ENCODE measurements around the gene MEI4.

DNA sequence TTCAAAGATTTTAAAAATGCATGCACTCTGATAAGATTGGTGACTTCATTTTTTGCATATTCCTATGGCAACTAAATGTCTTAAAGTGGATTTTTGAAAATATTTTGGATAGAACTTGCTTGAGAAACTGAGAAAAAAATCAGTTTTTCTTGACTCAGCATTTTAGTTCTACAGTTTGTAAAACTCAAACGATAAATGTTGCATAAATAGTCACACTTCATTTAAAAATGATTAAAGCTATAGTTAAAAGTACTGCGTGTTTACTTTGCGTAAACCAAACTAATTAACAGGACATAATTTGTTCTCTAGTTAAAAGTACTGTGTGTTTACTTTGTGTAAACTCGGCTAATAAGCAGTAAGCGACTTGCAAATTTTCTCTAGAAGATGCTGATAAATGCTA, 28.3 kb upstream of the MEI4 start:
- TF ChIP-seq, protein P1, sequence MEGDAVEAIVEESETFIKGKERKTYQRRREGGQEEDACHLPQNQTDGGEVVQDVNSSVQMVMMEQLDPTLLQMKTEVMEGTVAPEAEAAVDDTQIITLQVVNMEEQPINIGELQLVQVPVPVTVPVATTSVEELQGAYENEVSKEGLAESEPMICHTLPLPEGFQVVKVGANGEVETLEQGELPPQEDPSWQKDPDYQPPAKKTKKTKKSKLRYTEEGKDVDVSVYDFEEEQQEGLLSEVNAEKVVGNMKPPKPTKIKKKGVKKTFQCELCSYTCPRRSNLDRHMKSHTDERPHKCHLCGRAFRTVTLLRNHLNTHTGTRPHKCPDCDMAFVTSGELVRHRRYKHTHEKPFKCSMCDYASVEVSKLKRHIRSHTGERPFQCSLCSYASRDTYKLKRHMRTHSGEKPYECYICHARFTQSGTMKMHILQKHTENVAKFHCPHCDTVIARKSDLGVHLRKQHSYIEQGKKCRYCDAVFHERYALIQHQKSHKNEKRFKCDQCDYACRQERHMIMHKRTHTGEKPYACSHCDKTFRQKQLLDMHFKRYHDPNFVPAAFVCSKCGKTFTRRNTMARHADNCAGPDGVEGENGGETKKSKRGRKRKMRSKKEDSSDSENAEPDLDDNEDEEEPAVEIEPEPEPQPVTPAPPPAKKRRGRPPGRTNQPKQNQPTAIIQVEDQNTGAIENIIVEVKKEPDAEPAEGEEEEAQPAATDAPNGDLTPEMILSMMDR (IDR thresholded peaks at IDR 0.05), result no peak
- TF ChIP-seq POLR2AphosphoS5 (IDR thresholded peaks at IDR 0.05), result no peak
- TF ChIP-seq POLR2A (IDR thresholded peaks at IDR 0.05), result no peak
